ENCODE measurements around the gene JARID2. TPM values are rescaled to one million over a fixed set of nuclear protein-coding genes. Genes with fewer than 3 reads are reported as not detected.

Gene JARID2
- total RNA-seq, 6 experiments from 2014 or later: 2.5 to 3.9 (median 3.0) TPM

GRCh38 chr6:15368873-15369272 is 123.0 kb downstream of the JARID2 start:
- Histone ChIP-seq H3K27ac (no peak overlapping the region), H3K4me3 (no peak overlapping the region), H3K36me3 (no peaks in the 10 kb centered on the region), H3K27me3 (no peaks in the 10 kb centered on the region), H3K9me3 (no peaks in the 10 kb centered on the region), H3K4me1 (peaks cover 0 to 24% (median 10%) of the 10 kb centered on the region in 4 donors)
- WGBS (ENCODE audit: insufficient coverage, low coverage, low lambda C conversion rate, missing lambda C conversion rate): 67% methylated on average over 3 of the region's 5 CpGs
- intact Hi-C loops (cut with DNase I): no loop called here
- no peak for DNase-seq
- TF ChIP-seq POLR2A (IDR thresholded peaks at IDR 0.05): no peak
- no peak for TF ChIP-seq CTCF (IDR thresholded peaks at IDR 0.05)
- no peak for ATAC-seq

GRCh38 chr6:15369838-15370237 is 124.0 kb downstream of the JARID2 start:
- no peaks in the 10 kb centered on the region for H3K36me3 ChIP-seq
- no peaks in the 10 kb centered on the region for H3K9me3 ChIP-seq
- TF ChIP-seq CTCF (IDR thresholded peaks at IDR 0.05) (no peak), POLR2A (IDR thresholded peaks at IDR 0.05) (no peak)
- no peaks in the 10 kb centered on the region for H3K27me3 ChIP-seq
- no peak for ATAC-seq
- intact Hi-C loops (cut with DNase I): no loop called here
- no peak for DNase-seq
- H3K27ac ChIP-seq: no peak overlapping the region
- H3K4me3 ChIP-seq: no peak overlapping the region
- peaks cover 0 to 24% (median 9%) of the 10 kb centered on the region in 4 donors for H3K4me1 ChIP-seq
- 52% methylated on average over 3 of the region's 4 CpGs for WGBS (ENCODE audit: insufficient coverage, low coverage, low lambda C conversion rate, missing lambda C conversion rate)

- Histone ChIP-seq H3K27ac (no peak overlapping the region), H3K4me3 (no peak overlapping the region), H3K27me3 (no peaks in the 10 kb centered on the region), H3K36me3 (no peaks in the 10 kb centered on the region), H3K9me3 (no peaks in the 10 kb centered on the region), H3K4me1 (peaks cover 0 to 20% (median 7%) of the 10 kb centered on the region in 4 donors)
- DNase-seq (no peak), ATAC-seq (no peak)
- 93% methylated on average over 4 of the region's 4 CpGs for WGBS (ENCODE audit: insufficient coverage, low coverage, low lambda C conversion rate, missing lambda C conversion rate)
- no peak for TF ChIP-seq CTCF (IDR thresholded peaks at IDR 0.05)
- TF ChIP-seq POLR2A (IDR thresholded peaks at IDR 0.05): no peak
- intact Hi-C loops (cut with DNase I): no loop called here
These were observed 125.1 kb downstream of the JARID2 start for GRCh38 chr6:15370733-15371671.

GRCh38 chr6:15372932-15373331 is 127.1 kb downstream of the JARID2 start:
- WGBS (ENCODE audit: insufficient coverage, low coverage, low lambda C conversion rate, missing lambda C conversion rate): 80% methylated on average over 1 of the region's 2 CpGs
- no peaks in the 10 kb centered on the region for H3K27me3 ChIP-seq
- peaks cover 0 to 14% (median 0%) of the 10 kb centered on the region in 4 donors for H3K4me1 ChIP-seq
- TF ChIP-seq POLR2A (IDR thresholded peaks at IDR 0.05): no peak
- no peak for TF ChIP-seq CTCF (IDR thresholded peaks at IDR 0.05)
- H3K27ac ChIP-seq: no peak overlapping the region
- no peaks in the 10 kb centered on the region for H3K9me3 ChIP-seq
- intact Hi-C loops (cut with DNase I): no loop called here
- no peak for DNase-seq
- no peaks in the 10 kb centered on the region for H3K36me3 ChIP-seq
- no peak overlapping the region for H3K4me3 ChIP-seq
- ATAC-seq: no peak
